Tibial nerve (tissue), 3 donors: Measurements from ENCODE around the gene PLAAT1.

Source experiments
- CTCF ChIP-seq, 5 experiments: fragments of 200-600 bp in 3 of 5; fragments of 450-650 bp in 2 of 5; sonication (generic) in 3 of 5; IDR thresholded peaks; one replicate each; pipeline ENCODE4 v1.5.1; 2016 to 2019; ENCODE audit warnings: antibody characterized with exemption in 5 of 5, mild to moderate bottlenecking in 3 of 5, moderate library complexity in 2 of 5
- POLR2A ChIP-seq, 2 donors: fragments of 450-650 bp; IDR thresholded peaks; one replicate each; pipeline ENCODE4 v1.6.1; 2017; ENCODE audit warnings: antibody characterized with exemption in 2 of 2, mild to moderate bottlenecking in 2 of 2, moderate library complexity in 2 of 2

DNA sequence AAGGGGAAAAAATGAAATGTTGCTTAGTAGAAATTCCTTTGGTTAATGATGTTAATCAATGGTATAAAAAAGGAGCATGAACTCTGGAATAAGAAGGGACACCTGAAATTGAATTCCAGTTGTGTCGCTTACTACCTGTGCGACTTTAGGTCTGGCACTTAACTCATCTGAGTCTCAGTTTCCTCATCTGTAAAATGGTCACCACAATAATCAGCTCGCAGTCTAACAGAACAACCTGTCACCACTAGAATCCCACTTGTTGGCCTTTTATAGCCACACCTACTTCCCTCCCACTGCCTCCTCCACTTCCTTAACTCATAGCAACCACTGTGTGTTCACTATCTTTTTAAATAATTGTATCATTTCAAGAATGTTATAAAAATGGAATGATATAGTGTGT, 2.5 kb downstream of the PLAAT1 start:
- no peak for TF ChIP-seq CTCF (IDR thresholded peaks at IDR 0.05)
- TF ChIP-seq POLR2A (IDR thresholded peaks at IDR 0.05), result no peak
